Liver (tissue), 9 donors: ENCODE measurements around the gene ANKRD30B. TPM values are rescaled to one million over a fixed set of nuclear protein-coding genes. Genes with fewer than 3 reads are reported as not detected.
"Not testable (repeated sequence)": the region's sequence is repeated elsewhere in the genome, so short reads cannot be mapped to it uniquely, and the experiment has no call there.

ENCODE experiments used
- DNase-seq: peaks from one replicate; pipeline ENCODE4 v3.0.0-alpha.2; 2017; ENCODE audit warnings: low spot score
- H3K27ac ChIP-seq, 2 donors: one replicate each; pipeline ENCODE4 v1.7.0; 2013; ENCODE audit warnings: inconsistent platforms in 2 of 2, low read length in 2 of 2, control low read depth in 1 of 2, low read depth in 1 of 2, mild to moderate bottlenecking in 1 of 2
- H3K27me3 ChIP-seq, 4 donors: one replicate each; pipeline versions ENCODE4 v1.6.1 to v1.7.0; 2013; ENCODE audit warnings: low read length in 3 of 4, inconsistent platforms in 1 of 4, mild to moderate bottlenecking in 1 of 4, moderate library complexity in 1 of 4; ENCODE audit not compliant: control insufficient read depth in 4 of 4, insufficient read depth in 4 of 4
- H3K36me3 ChIP-seq, 4 donors: one replicate each; pipeline versions ENCODE4 v1.6.1 to v1.7.0; 2013; ENCODE audit warnings: low read length in 3 of 4, mild to moderate bottlenecking in 3 of 4, low read depth in 1 of 4, moderate library complexity in 1 of 4; ENCODE audit not compliant: control insufficient read depth in 4 of 4, insufficient read depth in 3 of 4
- H3K4me1 ChIP-seq, 4 donors: one replicate each; pipeline versions ENCODE4 v1.6.1 to v1.7.0; 2013; ENCODE audit warnings: low read length in 3 of 4, mild to moderate bottlenecking in 3 of 4, moderate library complexity in 1 of 4; ENCODE audit not compliant: control insufficient read depth in 4 of 4, insufficient read depth in 4 of 4
- H3K4me3 ChIP-seq, 3 donors: one replicate each; pipeline versions ENCODE4 v1.6.1 to v1.7.0; 2013; ENCODE audit warnings: low read length in 3 of 3, control low read depth in 1 of 3, low read depth in 1 of 3, mild to moderate bottlenecking in 1 of 3
- H3K9ac ChIP-seq, 2 donors: one replicate each; pipeline ENCODE4 v1.7.0; 2013; ENCODE audit warnings: low read length in 2 of 2, mild to moderate bottlenecking in 2 of 2, moderate library complexity in 2 of 2, control low read depth in 1 of 2, low read depth in 1 of 2
- H3K9me3 ChIP-seq, 4 donors: one replicate each; pipeline versions ENCODE4 v1.6.1 to v1.7.0; 2013; ENCODE audit warnings: low read length in 3 of 4; ENCODE audit not compliant: control insufficient read depth in 4 of 4
- YY1 ChIP-seq: IDR thresholded peaks from 2 replicates; pipeline ENCODE4 v1.6.1; 2016; ENCODE audit warnings: antibody characterized with exemption, mild to moderate bottlenecking
- WGBS: extraction: QIAGEN DNeasy Blood & Tissue Kit; methylation state at CpG from one replicate; pipeline ENCODE4 v1.1.7; 2013; 5-methylcytosine and 5-hydroxymethylcytosine counted together
- polyA plus RNA-seq, 2 donors: library from polyadenylated mRNA; stranded (reverse) in 1 of 2; unstranded in 1 of 2; fragments of 200-250 nt in 1 of 2; fragments of >200 nt in 1 of 2; fragmentation: Nextera tagmentation in 1 of 2; extraction: Ambion mirVana in 1 of 2; gene quantifications; one replicate each; pipeline versions ENCODE4 v1.2.1 to v1.2.3, GENCODE V29; 2013 to 2015
- total RNA-seq, 2 donors: library from RNA; depleted of rRNA; stranded (reverse); fragments of >200 nt; gene quantifications; one replicate each; pipeline ENCODE4 v1.2.3, GENCODE V29; 2014
- donor health status: healthy.
- donor health status: healthy.
- donor health status: healthy.
- donor health status: healthy.
- donor health status: healthy.

ANKRD30B gene, protein sequence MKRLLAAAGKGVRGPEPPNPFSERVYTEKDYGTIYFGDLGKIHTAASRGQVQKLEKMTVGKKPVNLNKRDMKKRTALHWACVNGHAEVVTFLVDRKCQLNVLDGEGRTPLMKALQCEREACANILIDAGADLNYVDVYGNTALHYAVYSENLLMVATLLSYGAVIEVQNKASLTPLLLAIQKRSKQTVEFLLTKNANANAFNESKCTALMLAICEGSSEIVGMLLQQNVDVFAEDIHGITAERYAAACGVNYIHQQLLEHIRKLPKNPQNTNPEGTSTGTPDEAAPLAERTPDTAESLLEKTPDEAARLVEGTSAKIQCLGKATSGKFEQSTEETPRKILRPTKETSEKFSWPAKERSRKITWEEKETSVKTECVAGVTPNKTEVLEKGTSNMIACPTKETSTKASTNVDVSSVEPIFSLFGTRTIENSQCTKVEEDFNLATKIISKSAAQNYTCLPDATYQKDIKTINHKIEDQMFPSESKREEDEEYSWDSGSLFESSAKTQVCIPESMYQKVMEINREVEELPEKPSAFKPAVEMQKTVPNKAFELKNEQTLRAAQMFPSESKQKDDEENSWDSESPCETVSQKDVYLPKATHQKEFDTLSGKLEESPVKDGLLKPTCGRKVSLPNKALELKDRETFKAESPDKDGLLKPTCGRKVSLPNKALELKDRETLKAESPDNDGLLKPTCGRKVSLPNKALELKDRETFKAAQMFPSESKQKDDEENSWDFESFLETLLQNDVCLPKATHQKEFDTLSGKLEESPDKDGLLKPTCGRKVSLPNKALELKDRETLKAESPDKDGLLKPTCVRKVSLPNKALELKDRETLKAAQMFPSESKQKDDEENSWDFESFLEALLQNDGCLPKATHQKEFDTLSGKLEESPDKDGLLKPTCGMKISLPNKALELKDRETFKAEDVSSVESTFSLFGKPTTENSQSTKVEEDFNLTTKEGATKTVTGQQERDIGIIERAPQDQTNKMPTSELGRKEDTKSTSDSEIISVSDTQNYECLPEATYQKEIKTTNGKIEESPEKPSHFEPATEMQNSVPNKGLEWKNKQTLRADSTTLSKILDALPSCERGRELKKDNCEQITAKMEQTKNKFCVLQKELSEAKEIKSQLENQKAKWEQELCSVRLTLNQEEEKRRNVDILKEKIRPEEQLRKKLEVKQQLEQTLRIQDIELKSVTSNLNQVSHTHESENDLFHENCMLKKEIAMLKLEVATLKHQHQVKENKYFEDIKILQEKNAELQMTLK (N-terminal part only)
- total RNA-seq: not detected
- not detected for polyA plus RNA-seq

DNA sequence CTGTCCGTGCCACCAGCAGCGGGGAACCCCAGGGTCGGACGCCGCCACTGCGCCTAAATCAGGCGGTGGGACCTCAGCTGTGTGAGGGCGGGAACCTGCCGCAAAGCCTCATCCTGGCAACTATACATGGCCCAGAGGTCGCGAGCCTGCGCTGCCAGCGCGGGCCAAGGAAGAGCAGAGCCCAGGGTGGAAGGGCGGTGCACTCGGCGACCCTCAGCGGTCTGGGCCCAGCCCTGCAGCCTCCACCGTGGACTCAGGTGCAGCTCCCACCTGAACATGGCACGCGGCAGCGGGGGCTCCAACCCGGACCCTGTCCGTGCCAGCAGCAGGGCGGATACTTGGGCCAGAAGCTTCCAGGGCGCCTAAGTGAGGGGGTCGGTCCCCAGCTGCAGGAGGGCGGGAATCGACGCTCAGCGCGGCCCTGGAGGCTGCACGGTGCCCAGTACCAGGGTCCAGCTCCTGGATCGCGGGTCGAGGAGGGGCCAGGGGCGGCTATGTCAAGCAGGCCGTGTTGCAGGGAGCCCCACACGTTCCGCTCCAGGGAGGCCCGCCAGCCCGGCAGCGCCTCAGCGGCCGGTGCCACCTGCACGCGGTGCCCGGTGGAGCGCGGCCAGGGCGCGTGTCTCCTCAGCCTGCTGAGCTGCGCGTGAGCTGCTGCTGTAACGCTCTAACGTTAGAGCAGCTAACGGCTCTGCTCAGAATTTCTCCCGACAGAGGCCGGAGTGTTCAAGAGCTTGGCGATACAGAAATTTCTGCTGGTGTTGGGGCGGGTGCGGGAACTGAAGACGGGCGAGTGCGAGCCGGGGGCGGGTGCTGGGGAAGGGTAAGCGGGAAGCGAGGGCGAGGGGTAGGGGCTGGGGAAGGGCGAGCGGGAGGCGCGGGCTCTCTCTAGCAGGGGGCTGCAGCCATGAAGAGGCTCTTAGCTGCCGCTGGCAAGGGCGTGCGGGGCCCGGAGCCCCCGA, at the start of gene ANKRD30B:
TSS of gene ANKRD30B (plus strand) at position 660 of the 962 bp plus-strand sequence. CDS start at position 908, 248 bp downstream.
- WGBS: 13% methylated on average over 79 of the region's 79 CpGs
- no peaks in the 10 kb centered on the region for H3K27me3 ChIP-seq
- no peak within 1 kb of the TSS for H3K4me3 ChIP-seq
- H3K9ac ChIP-seq: no peak within 1 kb of the TSS
- no peaks in the 10 kb centered on the region for H3K9me3 ChIP-seq
- TF ChIP-seq YY1: no peak
- H3K36me3 ChIP-seq: no peaks in the 10 kb centered on the region
- H3K27ac ChIP-seq: no peak within 1 kb of the TSS
- DNase-seq: no peak
- peaks cover 0 to 2% (median 0%) of the 10 kb centered on the region in 4 donors for H3K4me1 ChIP-seq

DNA sequence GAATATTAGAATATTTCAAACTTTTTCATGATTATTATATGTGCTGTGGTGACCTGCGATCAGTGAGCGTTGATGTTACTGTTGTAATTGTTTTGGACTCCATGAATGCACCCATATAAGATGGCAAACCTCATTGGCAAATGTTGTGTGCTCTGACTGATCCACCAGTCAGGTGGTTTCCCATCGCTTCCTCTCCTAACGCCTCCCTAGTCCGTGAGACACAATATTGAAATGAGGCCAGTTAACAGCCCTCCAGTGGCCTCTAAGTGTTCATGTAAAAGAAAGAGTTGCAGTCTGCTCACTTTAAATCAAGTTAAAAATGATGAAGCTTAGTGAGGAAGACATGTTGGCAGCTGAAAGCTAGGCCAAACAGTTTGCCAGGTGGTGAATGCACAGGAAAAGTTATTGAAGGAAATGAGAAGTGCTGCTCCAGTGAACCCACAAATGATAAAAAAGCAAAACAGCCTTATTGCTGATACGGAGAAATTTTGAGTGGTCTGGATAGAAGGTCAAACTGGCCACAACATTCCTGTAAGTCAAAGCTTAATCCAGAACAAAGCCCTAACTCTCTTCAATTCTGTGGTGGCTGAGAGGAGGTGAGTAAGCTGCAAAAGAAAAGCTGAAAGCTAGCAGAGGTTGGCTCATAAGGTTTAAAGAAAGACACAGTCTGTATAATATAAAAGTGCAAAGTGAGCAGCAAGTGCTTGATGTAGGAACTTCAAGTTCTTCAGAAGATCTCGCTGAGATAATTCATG, 46.5 kb upstream of the ANKRD30B start:
- H3K27ac ChIP-seq, H3K9ac ChIP-seq, DNase-seq, H3K9me3 ChIP-seq, H3K4me3 ChIP-seq, H3K36me3 ChIP-seq, H3K4me1 ChIP-seq, H3K27me3 ChIP-seq: not testable (repeated sequence)
- 75% methylated on average over 7 of the region's 7 CpGs for WGBS

DNA sequence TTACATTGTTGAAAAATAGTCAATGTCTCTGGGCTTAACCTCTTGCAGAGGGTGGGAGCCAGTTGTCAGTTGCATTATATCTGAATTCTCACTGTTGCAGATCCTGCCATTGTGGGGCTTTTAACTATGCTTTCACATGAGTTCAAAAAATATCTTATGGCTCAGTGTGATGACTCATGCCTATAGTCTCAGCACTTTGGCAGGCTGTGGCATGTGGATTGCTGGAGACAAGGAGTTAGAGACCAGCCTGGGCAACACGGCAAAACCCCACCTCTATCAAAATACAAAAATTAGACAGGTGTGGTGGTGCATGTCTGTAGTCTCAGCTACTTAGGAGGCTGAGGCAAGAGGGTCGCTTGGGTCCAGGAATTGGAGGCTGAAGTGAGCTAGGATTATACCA, 38.2 kb upstream of the ANKRD30B start:
- WGBS: 55% methylated on average over 2 of the region's 2 CpGs
- not testable (repeated sequence) for H3K27ac ChIP-seq, H3K36me3 ChIP-seq, H3K4me3 ChIP-seq, H3K9ac ChIP-seq, H3K4me1 ChIP-seq, H3K9me3 ChIP-seq, DNase-seq, H3K27me3 ChIP-seq

DNA sequence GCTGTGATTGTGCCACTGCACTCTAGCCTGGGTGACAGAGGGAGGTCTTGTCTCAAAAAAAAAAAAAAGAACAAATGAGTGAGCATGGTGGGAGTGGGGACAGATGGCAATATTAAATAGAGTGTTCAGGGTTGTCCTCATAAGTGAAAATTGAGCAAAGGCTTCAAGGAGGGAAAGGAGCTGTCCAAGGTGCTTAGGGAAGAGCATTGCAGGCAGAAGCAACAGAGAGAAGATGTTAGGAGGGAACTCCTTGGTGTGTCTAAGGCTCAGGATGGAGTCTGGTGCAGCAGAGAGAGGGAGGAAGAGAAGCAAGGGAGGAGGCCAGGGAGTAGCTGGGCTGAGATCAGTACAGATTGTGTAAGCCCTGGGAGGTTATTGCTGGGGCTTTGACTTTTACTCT, 26.4 kb upstream of the ANKRD30B start:
- H3K27me3 ChIP-seq, H3K9ac ChIP-seq, H3K9me3 ChIP-seq, H3K4me1 ChIP-seq, H3K36me3 ChIP-seq, DNase-seq, H3K4me3 ChIP-seq, H3K27ac ChIP-seq: not testable (repeated sequence)

DNA sequence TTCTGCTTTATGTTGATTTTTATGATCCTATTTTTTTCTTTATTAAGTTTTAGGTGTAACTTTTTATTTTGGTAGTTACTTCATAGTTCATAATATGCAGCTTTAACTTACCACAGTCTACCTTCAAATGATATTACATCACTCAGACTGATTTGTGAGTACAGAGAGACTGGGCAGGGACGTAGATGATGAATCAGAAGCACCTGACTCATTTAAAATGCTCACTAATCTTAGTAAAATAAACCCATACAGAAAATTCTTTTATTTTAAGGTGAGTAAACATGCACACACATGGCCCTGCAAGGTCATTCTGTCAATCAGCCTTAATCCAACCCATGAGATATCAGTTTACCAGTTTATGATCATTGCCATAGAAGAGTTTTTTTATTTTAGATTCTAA, 8.9 kb upstream of the ANKRD30B start:
- H3K9me3 ChIP-seq, H3K9ac ChIP-seq, H3K4me3 ChIP-seq, H3K27ac ChIP-seq, H3K27me3 ChIP-seq, DNase-seq, H3K4me1 ChIP-seq, H3K36me3 ChIP-seq: not testable (repeated sequence)
- WGBS: 42% methylated on average over 1 of the region's 1 CpG
